Fibroblast of pulmonary artery (primary cell): ENCODE results near the gene OSGIN1.

Experiments used
- DNase-seq: peaks from one replicate; pipeline ENCODE4 v3.0.0-alpha.2; 2010; ENCODE audit warnings: low read depth
- H3K4me3 ChIP-seq: replicated peaks from 2 replicates; pipeline ENCODE4 v1.5.1; 2011; ENCODE audit warnings: low read depth, mild to moderate bottlenecking, control low read depth, low read length, moderate library complexity
- TF ChIP-seq, protein P1 (sequence below): IDR thresholded peaks from 2 replicates; pipeline ENCODE4 v1.5.1; 2011; ENCODE audit warnings: mild to moderate bottlenecking, control low read depth, low read length, inconsistent platforms; ENCODE audit errors: missing control alignments

The OSGIN1 gene

DNA sequence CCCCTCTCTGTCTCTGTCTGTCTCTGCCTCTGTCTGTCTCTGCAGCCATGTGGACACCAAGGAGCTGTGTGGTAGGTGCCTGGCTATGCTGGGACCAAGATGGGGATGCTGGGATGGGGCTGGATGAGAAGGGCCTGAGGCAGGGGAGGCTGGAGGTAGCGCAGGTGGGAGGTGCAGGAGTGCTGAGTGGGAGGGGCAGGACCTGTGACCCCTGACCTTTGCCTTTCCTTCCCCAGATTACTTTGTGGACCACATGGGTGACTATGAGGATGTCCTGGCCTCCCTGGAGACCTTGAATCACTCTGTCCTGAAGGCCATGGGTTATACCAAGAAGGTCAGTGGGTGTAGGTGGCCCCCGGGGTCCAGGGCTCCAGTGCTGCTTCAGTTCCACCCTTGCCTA, 27.8 kb downstream of the OSGIN1 start:
- TF ChIP-seq, protein P1, sequence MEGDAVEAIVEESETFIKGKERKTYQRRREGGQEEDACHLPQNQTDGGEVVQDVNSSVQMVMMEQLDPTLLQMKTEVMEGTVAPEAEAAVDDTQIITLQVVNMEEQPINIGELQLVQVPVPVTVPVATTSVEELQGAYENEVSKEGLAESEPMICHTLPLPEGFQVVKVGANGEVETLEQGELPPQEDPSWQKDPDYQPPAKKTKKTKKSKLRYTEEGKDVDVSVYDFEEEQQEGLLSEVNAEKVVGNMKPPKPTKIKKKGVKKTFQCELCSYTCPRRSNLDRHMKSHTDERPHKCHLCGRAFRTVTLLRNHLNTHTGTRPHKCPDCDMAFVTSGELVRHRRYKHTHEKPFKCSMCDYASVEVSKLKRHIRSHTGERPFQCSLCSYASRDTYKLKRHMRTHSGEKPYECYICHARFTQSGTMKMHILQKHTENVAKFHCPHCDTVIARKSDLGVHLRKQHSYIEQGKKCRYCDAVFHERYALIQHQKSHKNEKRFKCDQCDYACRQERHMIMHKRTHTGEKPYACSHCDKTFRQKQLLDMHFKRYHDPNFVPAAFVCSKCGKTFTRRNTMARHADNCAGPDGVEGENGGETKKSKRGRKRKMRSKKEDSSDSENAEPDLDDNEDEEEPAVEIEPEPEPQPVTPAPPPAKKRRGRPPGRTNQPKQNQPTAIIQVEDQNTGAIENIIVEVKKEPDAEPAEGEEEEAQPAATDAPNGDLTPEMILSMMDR, result no peak
- no peak overlapping the region for H3K4me3 ChIP-seq

DNA sequence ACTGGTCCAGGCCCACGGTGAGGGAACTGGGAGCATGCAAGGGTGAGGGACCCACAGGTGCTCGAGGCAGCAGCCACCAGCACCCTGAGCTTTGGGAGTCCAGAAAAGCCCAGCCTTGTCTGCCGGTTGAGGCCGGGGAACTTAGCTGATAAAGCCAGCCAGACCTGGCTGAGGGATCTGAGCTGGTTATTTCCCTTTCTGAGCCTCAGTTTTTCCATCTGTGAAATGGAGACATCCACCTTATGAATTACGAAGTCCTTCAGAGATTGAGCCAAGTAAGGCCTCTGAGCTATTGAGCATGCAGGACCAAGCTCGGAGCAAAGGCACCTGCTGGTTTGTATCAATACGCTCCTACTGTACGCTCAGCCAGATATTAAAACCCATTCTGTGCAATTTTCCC, 28.8 kb downstream of the OSGIN1 start:
- TF ChIP-seq, protein P1, result no peak
- no peak overlapping the region for H3K4me3 ChIP-seq

More for the DNA sequence above, 27.8 kb downstream of the OSGIN1 start:
- no peak for DNase-seq

DNA sequence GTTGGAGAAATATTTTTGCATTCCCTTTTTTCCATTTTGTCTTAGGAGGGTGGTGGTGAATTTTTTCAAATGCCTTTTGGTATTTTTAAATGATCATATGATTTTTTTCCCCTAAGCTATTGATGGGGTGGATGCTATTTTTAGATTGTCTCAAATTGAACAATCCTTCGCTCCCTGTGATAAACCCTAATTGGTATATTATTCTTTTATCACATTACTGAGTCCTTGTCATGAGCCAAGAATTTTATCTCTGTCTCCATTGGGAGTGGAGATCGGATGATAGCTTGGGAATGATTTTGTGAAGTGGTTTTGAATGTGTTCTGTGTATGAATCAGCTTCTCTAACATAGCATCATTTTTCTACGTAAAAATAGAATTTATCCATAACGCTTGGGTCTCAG, 30.5 kb downstream of the OSGIN1 start:
- no peak overlapping the region for H3K4me3 ChIP-seq
- DNase-seq, result no peak
- TF ChIP-seq, protein P1, result no peak

More for the DNA sequence above, 28.8 kb downstream of the OSGIN1 start:
- no peak for DNase-seq

DNA sequence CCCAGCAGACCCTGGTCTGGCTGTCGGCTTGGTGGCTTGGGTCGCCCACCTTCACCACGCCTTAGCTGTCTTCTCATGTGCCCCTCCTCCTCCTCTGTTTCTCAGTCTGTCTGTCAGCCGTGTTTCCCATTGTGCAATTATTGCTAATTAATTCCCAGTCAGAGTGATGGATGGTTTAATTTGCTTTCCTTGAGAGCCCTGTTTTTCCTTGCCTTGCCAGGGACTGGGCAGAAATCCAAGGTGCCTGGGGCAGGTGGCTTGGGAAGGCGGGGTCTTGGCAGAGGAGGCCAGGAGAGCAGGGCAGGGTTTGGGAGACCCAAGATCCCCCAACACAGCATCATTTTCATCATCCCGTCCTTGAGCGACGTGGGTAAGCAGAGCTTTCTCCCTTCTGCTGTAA, 36.3 kb downstream of the OSGIN1 start:
- DNase-seq, result no peak
- no peak overlapping the region for H3K4me3 ChIP-seq
- TF ChIP-seq, protein P1, result no peak

DNA sequence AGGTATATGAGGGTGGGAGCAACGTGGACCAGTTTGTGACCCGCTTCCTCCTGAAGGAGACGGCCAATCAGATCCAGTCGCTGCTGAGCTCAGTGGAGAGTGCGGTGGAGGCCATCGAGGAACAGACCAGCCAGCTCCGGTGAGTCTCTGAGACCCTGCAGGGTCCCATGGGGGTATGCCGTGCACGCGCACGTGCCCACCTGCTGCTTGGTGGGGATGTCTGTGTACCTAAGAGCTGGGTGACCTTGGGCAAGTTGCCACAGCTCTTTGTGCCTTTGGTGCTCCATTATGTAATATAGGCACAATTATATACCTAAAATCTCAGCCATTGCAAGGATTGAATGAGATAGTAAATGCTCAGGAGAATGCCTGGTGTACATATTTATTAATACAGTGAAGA, 37.5 kb downstream of the OSGIN1 start:
- TF ChIP-seq, protein P1, result no peak
- no peak for DNase-seq

DNA sequence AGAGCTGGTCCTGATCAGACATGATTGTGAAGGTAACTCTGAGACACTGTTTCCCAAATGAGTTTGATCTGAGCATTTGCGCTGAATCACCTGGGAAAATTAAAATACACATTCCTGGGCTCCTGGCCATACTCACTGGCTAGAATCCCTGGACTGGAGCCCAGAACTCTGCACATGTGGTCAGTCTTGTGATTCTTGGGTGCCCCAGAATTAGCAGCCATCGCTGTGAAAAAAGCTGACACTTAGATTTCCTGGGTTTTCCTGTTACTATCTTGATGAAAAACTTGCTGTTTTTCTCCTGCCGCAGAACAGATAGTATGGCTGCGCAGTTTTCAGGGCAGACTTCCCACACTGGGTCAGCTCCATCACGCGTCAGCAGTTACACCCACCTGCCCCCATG, 39.6 kb downstream of the OSGIN1 start:
- TF ChIP-seq, protein P1, result no peak
- peak; percentile 76 for DNase-seq
- H3K4me3 ChIP-seq, result no peak overlapping the region

More for the DNA sequence above, 37.5 kb downstream of the OSGIN1 start:
- no peak overlapping the region for H3K4me3 ChIP-seq

DNA sequence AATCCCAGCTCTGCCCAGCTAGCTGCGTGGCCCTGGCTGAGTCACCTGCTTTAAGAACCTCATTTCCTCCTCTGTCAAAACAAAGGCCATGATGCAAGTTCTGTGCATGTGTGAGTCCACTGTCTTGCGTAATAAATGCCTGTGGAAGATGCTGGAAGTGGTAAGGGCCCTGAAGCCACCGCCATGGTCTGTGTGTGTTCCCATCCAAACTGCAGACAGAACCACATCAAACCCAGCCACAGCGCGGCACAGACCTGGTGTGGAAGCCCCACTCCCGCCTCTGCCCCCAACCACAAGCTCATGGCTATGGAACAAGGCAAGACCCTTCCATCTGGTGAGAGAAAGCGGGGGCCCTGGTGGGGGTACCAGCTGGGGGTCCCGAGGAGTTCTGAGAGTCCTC, 41.0 kb downstream of the OSGIN1 start:
- DNase-seq, result peak; percentile 95

More for the DNA sequence above, 41.0 kb downstream of the OSGIN1 start:
- TF ChIP-seq, protein P1, result no peak
- H3K4me3 ChIP-seq, result no peak overlapping the region
